ENCODE measurements around the gene SERPINB7. TPM values are rescaled to one million over a fixed set of nuclear protein-coding genes. Genes with fewer than 3 reads are reported as not detected.

Gene SERPINB7
- polyA plus RNA-seq, 2 of the 4 experiments (the other 2 are of a cell fraction): 0.84 to 2.9 TPM

- Histone ChIP-seq H3K4me2 (no peak overlapping the region), H3K4me3 (no peak overlapping the region), H3K27ac (no peak overlapping the region), H3K4me1 (no peaks in the 10 kb centered on the region), H3K9me3 (no peaks in the 10 kb centered on the region)
- ChIA-PET CTCF (interaction anchor here (0.6 to 2.1 kb wide), 7 partner anchors 10 to 333 kb away, joined by 3 to 21 read pairs (median 4); no protein-coding TSS in a partner anchor), POLR2A (no interaction called here)
- DNase-seq (ENCODE audit: low read depth in 1 of 2, low spot score in 1 of 2) (peak in 1 of 2 experiments; percentile 43), ATAC-seq (peak in 1 of 2 experiments; percentile 75; a peak in 3 of 6 replicates), FAIRE-seq (no peak)
- TF ChIP-seq ZSCAN20 (CRISPR knock-in tag; IDR thresholded peaks at IDR 0.05) (no peak), SMC3 (IDR thresholded peaks at IDR 0.05) (peak; percentile 51), CTCF (IDR thresholded peaks at IDR 0.05) (peak; percentile 43), RAD21 (conservative IDR thresholded peaks at IDR 0.05 in 1 of 2, IDR thresholded peaks at IDR 0.05 in 1 of 2) (peak; percentile 56 to 62)
- TF ChIP-seq, protein P1, sequence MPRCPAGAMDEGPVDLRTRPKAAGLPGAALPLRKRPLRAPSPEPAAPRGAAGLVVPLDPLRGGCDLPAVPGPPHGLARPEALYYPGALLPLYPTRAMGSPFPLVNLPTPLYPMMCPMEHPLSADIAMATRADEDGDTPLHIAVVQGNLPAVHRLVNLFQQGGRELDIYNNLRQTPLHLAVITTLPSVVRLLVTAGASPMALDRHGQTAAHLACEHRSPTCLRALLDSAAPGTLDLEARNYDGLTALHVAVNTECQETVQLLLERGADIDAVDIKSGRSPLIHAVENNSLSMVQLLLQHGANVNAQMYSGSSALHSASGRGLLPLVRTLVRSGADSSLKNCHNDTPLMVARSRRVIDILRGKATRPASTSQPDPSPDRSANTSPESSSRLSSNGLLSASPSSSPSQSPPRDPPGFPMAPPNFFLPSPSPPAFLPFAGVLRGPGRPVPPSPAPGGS (IDR thresholded peaks at IDR 0.05): no peak
- WGBS (ENCODE audit: missing lambda C conversion rate): 0% methylated on average over 3 of the region's 3 CpGs
Measured at GRCh38 chr18:63844254-63844653, 69.0 kb downstream of the SERPINB7 start.

GRCh38 chr18:63848159-63848558 lies 72.9 kb downstream of the SERPINB7 start:
- POLR2A ChIA-PET: no interaction called here
- FAIRE-seq (no peak), ATAC-seq (peak; percentile 80 to 84; a peak in 4 of 6 replicates), DNase-seq (ENCODE audit: low read depth in 1 of 2, low spot score in 1 of 2) (peak; percentile 7 to 70)
- no peak overlapping the region for H3K4me2 ChIP-seq
- CTCF ChIA-PET: interaction anchor here (0.6 to 2.6 kb wide), 5 partner anchors 9 to 335 kb away, joined by 3 to 16 read pairs (median 3); no protein-coding TSS in a partner anchor
- H3K27ac ChIP-seq: no peak overlapping the region
- no peaks in the 10 kb centered on the region for H3K4me1 ChIP-seq
- WGBS (ENCODE audit: missing lambda C conversion rate): 0% methylated on average over 2 of the region's 2 CpGs
- no peaks in the 10 kb centered on the region for H3K9me3 ChIP-seq
- H3K4me3 ChIP-seq: no peak overlapping the region
- no peak for TF ChIP-seq BHLHE40 (IDR thresholded peaks at IDR 0.05; ENCODE audit: low read depth, low read length)
- no peak for TF ChIP-seq KDM1A (IDR thresholded peaks at IDR 0.05; ENCODE audit: low read depth)
- peak; percentile 54 for TF ChIP-seq CTCF (IDR thresholded peaks at IDR 0.05)
- TF ChIP-seq HEYL (CRISPR knock-in tag; IDR thresholded peaks at IDR 0.05): no peak
- TF ChIP-seq SREBF2 (IDR thresholded peaks at IDR 0.05): no peak
- no peak for TF ChIP-seq MAX (IDR thresholded peaks at IDR 0.05)
- TF ChIP-seq MYC (IDR thresholded peaks at IDR 0.05; ENCODE audit: borderline replicate concordance, low read length): no peak
- peak; percentile 65 to 70 for TF ChIP-seq RAD21 (conservative IDR thresholded peaks at IDR 0.05 in 1 of 2, IDR thresholded peaks at IDR 0.05 in 1 of 2)
- TF ChIP-seq SMC3 (IDR thresholded peaks at IDR 0.05): peak; percentile 37; the same call in 1 of the 3 replicates
- no peak for TF ChIP-seq FOXS1 (CRISPR knock-in tag; IDR thresholded peaks at IDR 0.05)
- TF ChIP-seq TP53 (CRISPR knock-in tag; IDR thresholded peaks at IDR 0.05): no peak
- no peak for TF ChIP-seq JUN (IDR thresholded peaks at IDR 0.05)
- TF ChIP-seq, protein P2, sequence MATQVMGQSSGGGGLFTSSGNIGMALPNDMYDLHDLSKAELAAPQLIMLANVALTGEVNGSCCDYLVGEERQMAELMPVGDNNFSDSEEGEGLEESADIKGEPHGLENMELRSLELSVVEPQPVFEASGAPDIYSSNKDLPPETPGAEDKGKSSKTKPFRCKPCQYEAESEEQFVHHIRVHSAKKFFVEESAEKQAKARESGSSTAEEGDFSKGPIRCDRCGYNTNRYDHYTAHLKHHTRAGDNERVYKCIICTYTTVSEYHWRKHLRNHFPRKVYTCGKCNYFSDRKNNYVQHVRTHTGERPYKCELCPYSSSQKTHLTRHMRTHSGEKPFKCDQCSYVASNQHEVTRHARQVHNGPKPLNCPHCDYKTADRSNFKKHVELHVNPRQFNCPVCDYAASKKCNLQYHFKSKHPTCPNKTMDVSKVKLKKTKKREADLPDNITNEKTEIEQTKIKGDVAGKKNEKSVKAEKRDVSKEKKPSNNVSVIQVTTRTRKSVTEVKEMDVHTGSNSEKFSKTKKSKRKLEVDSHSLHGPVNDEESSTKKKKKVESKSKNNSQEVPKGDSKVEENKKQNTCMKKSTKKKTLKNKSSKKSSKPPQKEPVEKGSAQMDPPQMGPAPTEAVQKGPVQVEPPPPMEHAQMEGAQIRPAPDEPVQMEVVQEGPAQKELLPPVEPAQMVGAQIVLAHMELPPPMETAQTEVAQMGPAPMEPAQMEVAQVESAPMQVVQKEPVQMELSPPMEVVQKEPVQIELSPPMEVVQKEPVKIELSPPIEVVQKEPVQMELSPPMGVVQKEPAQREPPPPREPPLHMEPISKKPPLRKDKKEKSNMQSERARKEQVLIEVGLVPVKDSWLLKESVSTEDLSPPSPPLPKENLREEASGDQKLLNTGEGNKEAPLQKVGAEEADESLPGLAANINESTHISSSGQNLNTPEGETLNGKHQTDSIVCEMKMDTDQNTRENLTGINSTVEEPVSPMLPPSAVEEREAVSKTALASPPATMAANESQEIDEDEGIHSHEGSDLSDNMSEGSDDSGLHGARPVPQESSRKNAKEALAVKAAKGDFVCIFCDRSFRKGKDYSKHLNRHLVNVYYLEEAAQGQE (IDR thresholded peaks at IDR 0.05): no peak

Data from A549 (cell line).